HCT116 (cell line): ENCODE data around the gene GNPTAB. TPM values are rescaled to one million over a fixed set of nuclear protein-coding genes. Genes with fewer than 3 reads are reported as not detected.

Source experiments
- ATAC-seq: fragments of 200-7000 bp; cut with Tn5 transposase; 2 replicates; pipeline ENCODE4 v1.9.1; 2020; ENCODE audit warnings: mild to moderate bottlenecking, moderate library complexity
- BruUV-seq: library from RNA; stranded (reverse); fragments of 400-500 nt; replicated peaks from 2 replicates; lab custom pipeline; 2021; lab: Mats Ljungman, UMichigan
- CTCF ChIA-PET: fragments of 300-600 bp; sonication (Branson Sonifier 250); formaldehyde crosslinking; loops from one replicate; lab custom pipeline; 2021; ENCODE audit warnings: antibody characterized with exemption; lab: Charles Lee
- POLR2A ChIA-PET: fragments of 300-600, 350-600 bp; sonication (Branson Sonifier 250); formaldehyde crosslinking; loops from one replicate; lab custom pipeline; 2021; ENCODE audit warnings: antibody characterized with exemption; lab: Charles Lee
- RAD21 ChIA-PET, 2 experiments: fragments of 300-600 bp; sonication (Branson Sonifier 250); formaldehyde crosslinking; loops; one replicate each; lab custom pipeline; 2023; ENCODE audit warnings: low total read pairs in 2 of 2; ENCODE audit not compliant: uncharacterized antibody in 2 of 2, unreplicated experiment in 2 of 2, low non-redundant PET in 1 of 2; lab: Charles Lee
- DNase-seq: peaks from one replicate; pipeline ENCODE4 v3.0.0-alpha.2; 2010; ENCODE audit warnings: low read depth, low spot score
- H2AFZ ChIP-seq: fragments of 200-600 bp; shearing (Covaris generic), sonication (generic); 2 replicates; pipeline ENCODE4 v1.6.1; 2017; ENCODE audit warnings: low read depth, mixed run types, mixed read lengths, antibody characterized with exemption, low read length; ENCODE audit not compliant: poor library complexity, severe bottlenecking
- H3K27ac ChIP-seq: 2 replicates; pipeline ENCODE4 v1.5.1; 2012; ENCODE audit warnings: low read depth, low read length
- H3K27me3 ChIP-seq: fragments of 200-600 bp; sonication (generic); 2 replicates; pipeline ENCODE4 v1.6.1; 2016; ENCODE audit warnings: mixed run types, low read length, mixed read lengths; ENCODE audit not compliant: insufficient read depth
- H3K36me3 ChIP-seq, 2 experiments: fragments of 200-500 bp in 1 of 2; fragments of 200-600 bp in 1 of 2; sonication (Bioruptor generic) in 1 of 2; sonication (generic) in 1 of 2; 2 replicates each; pipeline versions ENCODE4 v1.5.1 to v1.6.1; 2014 to 2016; ENCODE audit warnings: low read length in 2 of 2, inconsistent platforms in 1 of 2, mixed read lengths in 1 of 2, mixed run types in 1 of 2; ENCODE audit not compliant: insufficient read depth in 2 of 2, control insufficient read depth in 1 of 2
- H3K4me1 ChIP-seq, 2 experiments: fragments of 200-600 bp in 1 of 2; sonication (generic) in 1 of 2; 2 replicates each; pipeline versions ENCODE4 v1.5.1 to v1.6.1; 2012 to 2017; ENCODE audit warnings: low read length in 2 of 2, inconsistent platforms in 1 of 2, mild to moderate bottlenecking in 1 of 2, mixed read lengths in 1 of 2, mixed run types in 1 of 2, moderate library complexity in 1 of 2; ENCODE audit not compliant: insufficient read depth in 2 of 2, control insufficient read depth in 1 of 2
- H3K4me2 ChIP-seq: fragments of 200-600 bp; sonication (generic); 2 replicates; pipeline ENCODE4 v1.6.1; 2017; ENCODE audit warnings: mixed run types, low read length, mixed read lengths
- H3K4me3 ChIP-seq, 2 experiments: fragments of 200-600 bp in 1 of 2; sonication (generic) in 1 of 2; replicated peaks in 1 of 2; 2 replicates each; pipeline ENCODE4 v1.5.1; 2011 to 2016; ENCODE audit warnings: low read length in 2 of 2, control low read depth in 1 of 2, low read depth in 1 of 2, mild to moderate bottlenecking in 1 of 2, mixed read lengths in 1 of 2, mixed run types in 1 of 2
- H3K79me2 ChIP-seq: fragments of 200-600 bp; sonication (generic); 2 replicates; pipeline ENCODE4 v1.6.1; 2017; ENCODE audit warnings: mild to moderate bottlenecking, mixed run types, low read length, moderate library complexity, mixed read lengths; ENCODE audit not compliant: insufficient read depth
- H3K9ac ChIP-seq: fragments of 200-600 bp; sonication (generic); 2 replicates; pipeline ENCODE4 v1.6.1; 2016; ENCODE audit warnings: low read length, mixed read lengths
- H3K9me2 ChIP-seq: fragments of 200-600 bp; sonication (generic), shearing (Covaris generic); 2 replicates; pipeline ENCODE4 v1.6.1; 2017; ENCODE audit warnings: mixed run types, mild to moderate bottlenecking, moderate library complexity; ENCODE audit not compliant: insufficient read depth
- H3K9me3 ChIP-seq, 2 experiments: fragments of 200-500 bp in 1 of 2; fragments of 200-600 bp in 1 of 2; sonication (Bioruptor generic) in 1 of 2; sonication (generic) in 1 of 2; 2 replicates each; pipeline ENCODE4 v1.6.1; 2014 to 2017; ENCODE audit warnings: low read length in 2 of 2, mixed read lengths in 2 of 2, inconsistent platforms in 1 of 2, low read depth in 1 of 2, mild to moderate bottlenecking in 1 of 2, mixed run types in 1 of 2, moderate library complexity in 1 of 2; ENCODE audit not compliant: control insufficient read depth in 1 of 2, insufficient read depth in 1 of 2
- H4K20me1 ChIP-seq: fragments of 200-600 bp; sonication (generic), shearing (Covaris generic); 2 replicates; pipeline ENCODE4 v1.6.1; 2017; ENCODE audit warnings: mixed run types, mild to moderate bottlenecking, moderate library complexity; ENCODE audit not compliant: insufficient read depth
- ATF3 ChIP-seq: IDR thresholded peaks from 2 replicates; pipeline ENCODE4 v1.6.1; 2012
- CBX3 ChIP-seq: IDR thresholded peaks from 2 replicates; pipeline ENCODE4 v1.6.1; 2012; ENCODE audit warnings: low read depth
- CTCF ChIP-seq, 3 experiments: fragments of 200-600 bp in 1 of 3; sonication (generic) in 1 of 3; IDR thresholded peaks in 2 of 3; conservative IDR thresholded peaks in 1 of 3; 2 replicates each; pipeline ENCODE4 v1.5.1; 2012 to 2017; ENCODE audit warnings: low read depth in 2 of 3, low read length in 2 of 3, antibody characterized with exemption in 1 of 3, borderline replicate concordance in 1 of 3, control low read depth in 1 of 3, mild to moderate bottlenecking in 1 of 3, mixed read lengths in 1 of 3, mixed run types in 1 of 3, moderate library complexity in 1 of 3; ENCODE audit not compliant: insufficient read depth in 1 of 3
- EGR1 ChIP-seq: IDR thresholded peaks from 2 replicates; pipeline ENCODE4 v1.6.1; 2012; ENCODE audit warnings: low read depth
- ELF1 ChIP-seq: IDR thresholded peaks from 2 replicates; pipeline ENCODE4 v1.6.1; 2012; ENCODE audit warnings: low read depth, borderline replicate concordance
- EZH2 ChIP-seq: fragments of 200-600 bp; sonication (generic); IDR thresholded peaks from 2 replicates; pipeline ENCODE4 v1.6.1; 2017; ENCODE audit warnings: antibody characterized with exemption, mixed run types
- EZH2phosphoT487 ChIP-seq: fragments of 200-600 bp; IDR thresholded peaks from 2 replicates; pipeline ENCODE4 v1.6.1; 2018; ENCODE audit warnings: antibody characterized with exemption, borderline replicate concordance
- MAX ChIP-seq: IDR thresholded peaks from 2 replicates; pipeline ENCODE4 v1.6.1; 2012
- POLR2A ChIP-seq: IDR thresholded peaks from 2 replicates; pipeline ENCODE4 v1.7.0; 2011; ENCODE audit warnings: borderline replicate concordance; ENCODE audit not compliant: insufficient read depth, insufficient read length; ENCODE audit errors: extremely low read depth
- RAD21 ChIP-seq: IDR thresholded peaks from 2 replicates; pipeline ENCODE4 v1.6.1; 2012; ENCODE audit warnings: low read depth, mild to moderate bottlenecking
- REST ChIP-seq: IDR thresholded peaks from 2 replicates; pipeline ENCODE4 v1.6.1; 2012; ENCODE audit warnings: low read depth
- SRF ChIP-seq: IDR thresholded peaks from 2 replicates; pipeline ENCODE4 v1.6.1; 2012; ENCODE audit warnings: low read depth
- TCF7L2 ChIP-seq: IDR thresholded peaks from 2 replicates; pipeline ENCODE4 v1.7.0; 2011; ENCODE audit warnings: borderline replicate concordance, inconsistent platforms; ENCODE audit not compliant: insufficient read depth, insufficient read length; ENCODE audit errors: extremely low read depth
- ZFX ChIP-seq: fragments of 450-650 bp; IDR thresholded peaks from 2 replicates; pipeline ENCODE4 v1.6.1; 2017
- ZNF274 ChIP-seq: fragments of 200-500 bp; sonication (Bioruptor generic); IDR thresholded peaks from 2 replicates; pipeline ENCODE4 v1.6.1; 2014; ENCODE audit warnings: mild to moderate bottlenecking, low read depth, low read length, inconsistent platforms
- intact Hi-C: fragments of 100-400 bp; cut with micrococcal nuclease; formaldehyde crosslinking; loops from 2 replicates; pipeline ENCODE4 v1.10.0; 2022
- total RNA-seq: library from RNA; stranded (reverse); gene quantifications from one replicate; pipeline ENCODE4 v1.2.1, GENCODE V29; 2021; ENCODE audit not compliant: unreplicated experiment

Gene GNPTAB
- total RNA-seq, 1 experiment from 2014 or later, result 41.4 TPM

GRCh38 chr12:101738920-101739665 is 91.7 kb downstream of the GNPTAB start, which contains the start of gene SYCP3:
SYCP3 (minus strand) TSS chr12:101739462; CDS start chr12:101737935, 1,527 bp downstream.
- TF ChIP-seq RAD21, result no peak
- TF ChIP-seq CTCF (IDR thresholded peaks at IDR 0.05 in 2 of 3, conservative IDR thresholded peaks at IDR 0.05 in 1 of 3; ENCODE audit: borderline replicate concordance in 1 of 3, insufficient read depth in 1 of 3, low read depth in 2 of 3, low read length in 2 of 3), result no peak
- no peak for TF ChIP-seq ZNF274
- TF ChIP-seq SRF, result no peak
- no peak for TF ChIP-seq TCF7L2
- no peak for TF ChIP-seq EGR1
- TF ChIP-seq REST, result no peak
- TF ChIP-seq ATF3, result no peak
- TF ChIP-seq ZFX, result no peak
- TF ChIP-seq ELF1, result no peak
- TF ChIP-seq EZH2phosphoT487, result no peak
- no peak for TF ChIP-seq EZH2
- TF ChIP-seq CBX3, result no peak
- TF ChIP-seq POLR2A, result no peak
- TF ChIP-seq MAX, result no peak
- H4K20me1 ChIP-seq, result no peaks in the 10 kb centered on the region
- H3K27me3 ChIP-seq, result no peaks in the 10 kb centered on the region
- POLR2A ChIA-PET, result no interaction called here
- no peaks in the 10 kb centered on the region for H3K9me3 ChIP-seq
- no peaks in the 10 kb centered on the region for H3K9me2 ChIP-seq
- no peaks in the 10 kb centered on the region for H3K4me1 ChIP-seq
- no peak within 1 kb of the TSS for H3K27ac ChIP-seq
- RAD21 ChIA-PET, result no interaction called here
- H3K4me3 ChIP-seq, result no peak within 1 kb of the TSS
- peaks cover 3 to 5% of the 10 kb centered on the region in 2 experiments; a peak in 2 of 4 replicates for H3K36me3 ChIP-seq
- CTCF ChIA-PET, result no interaction called here
- intact Hi-C loops, result no loop called here
- H3K4me2 ChIP-seq, result no peak within 1 kb of the TSS
- no peaks in the 10 kb centered on the region for H3K79me2 ChIP-seq
- H2AFZ ChIP-seq, result no peak within 1 kb of the TSS
- DNase-seq (no peak), ATAC-seq (peak; percentile 25; the same call in 1 of the 2 replicates)
- no TSS peak for BruUV-seq
- no peak within 1 kb of the TSS for H3K9ac ChIP-seq
